EL (cell line): Measurements from ENCODE around the gene ALKBH6.

Experiments
- DNase-seq: peaks from one replicate; pipeline ENCODE4 v3.0.0-alpha.2; 2016

ALKBH6 gene

DNA sequence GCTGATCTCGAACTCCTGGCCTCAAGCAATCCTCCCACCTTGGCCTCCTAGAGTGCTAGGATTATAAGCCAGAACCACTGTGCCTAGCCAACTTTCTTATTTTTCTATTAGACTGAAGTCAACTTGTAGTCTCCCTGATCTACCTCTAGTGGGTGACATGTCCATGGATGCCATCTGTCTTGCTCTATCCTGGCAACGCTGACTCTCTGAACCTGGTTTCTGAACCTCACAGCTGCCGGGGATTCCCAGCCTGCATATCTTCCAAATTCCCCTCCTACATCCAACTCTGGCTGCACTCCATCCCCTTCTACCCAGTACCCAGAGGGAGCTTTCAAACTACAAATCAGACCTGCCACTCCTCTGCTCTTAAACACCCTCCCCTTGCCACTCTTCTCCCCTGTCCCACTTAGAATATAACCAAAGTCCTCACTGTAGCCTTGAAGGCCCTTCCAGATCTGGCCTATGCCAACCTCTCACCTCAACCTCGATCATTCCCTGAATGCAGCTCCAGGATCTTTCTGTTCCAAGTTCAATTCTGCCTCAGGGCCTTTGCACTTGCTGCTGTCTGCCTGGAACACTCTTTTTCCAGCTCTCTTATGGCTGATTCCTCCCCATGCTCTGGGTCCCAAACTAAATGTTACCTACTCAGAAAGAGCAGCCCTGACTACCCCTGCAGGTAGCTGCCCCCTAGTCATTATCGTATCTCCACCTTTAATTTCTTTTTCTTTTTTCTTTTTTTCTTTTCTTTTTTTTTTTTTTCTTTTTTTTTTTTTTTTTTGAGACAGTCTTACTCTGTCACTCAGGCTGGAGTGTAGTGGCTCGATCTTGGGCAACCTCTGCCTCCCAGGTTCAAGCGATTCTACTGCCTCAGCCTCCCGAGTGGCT is 16.5 kb upstream of the ALKBH6 start:
- DNase-seq, result peak; percentile 52

DNA sequence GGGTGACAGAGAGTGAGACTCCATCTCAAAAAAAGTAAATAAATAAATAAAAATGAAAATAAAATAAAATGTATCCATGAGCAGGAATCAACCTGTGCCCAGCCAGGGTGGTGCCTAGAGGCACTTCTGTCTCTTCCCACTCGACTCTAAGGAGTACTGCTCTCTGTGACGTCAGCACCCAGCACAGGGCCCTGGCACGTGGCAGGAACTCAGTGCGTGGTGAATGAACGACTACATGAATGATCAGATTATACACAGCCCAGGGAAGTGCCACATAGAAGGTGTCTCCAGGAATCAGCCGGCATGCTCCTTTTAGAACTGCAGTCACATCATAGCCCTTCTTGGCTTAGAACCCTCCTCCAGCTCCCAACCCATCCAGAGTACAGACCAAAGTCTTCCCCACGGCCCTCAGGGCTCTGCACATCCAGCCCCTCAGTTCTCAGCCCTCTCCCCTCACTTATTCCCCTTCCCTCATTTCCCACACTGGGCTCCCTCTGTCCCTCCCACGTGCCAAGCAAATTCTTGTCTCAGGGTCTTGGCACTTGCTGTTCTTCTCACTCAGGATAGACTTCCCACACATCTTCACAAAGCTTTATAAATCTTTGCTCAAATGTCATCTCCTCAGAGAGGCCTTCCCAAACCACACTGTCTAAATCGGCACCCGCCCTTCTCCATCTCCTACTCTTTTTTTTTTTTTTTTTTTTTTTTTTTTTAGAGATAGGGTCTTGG is 14.5 kb upstream of the ALKBH6 start:
- no peak for DNase-seq

DNA sequence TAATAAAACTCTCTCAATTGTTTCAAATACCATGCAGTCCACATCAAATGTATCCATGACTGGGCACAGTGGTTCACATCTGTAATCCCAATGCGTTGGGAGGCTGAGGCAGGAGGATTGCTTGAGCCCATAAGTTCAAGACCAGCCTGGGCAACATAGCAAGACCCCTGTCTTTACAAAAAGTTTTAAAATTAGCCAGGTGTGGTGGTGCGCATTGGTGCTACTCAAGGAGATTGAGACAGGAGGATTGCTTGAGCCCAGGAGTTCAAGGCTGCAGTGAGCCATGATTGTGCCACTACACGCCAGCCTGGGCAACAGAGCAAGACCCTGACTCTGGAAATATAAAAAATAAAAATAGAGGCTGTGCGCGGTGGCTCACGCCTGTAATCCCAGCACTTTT is 13.7 kb upstream of the ALKBH6 start:
- no peak for DNase-seq

DNA sequence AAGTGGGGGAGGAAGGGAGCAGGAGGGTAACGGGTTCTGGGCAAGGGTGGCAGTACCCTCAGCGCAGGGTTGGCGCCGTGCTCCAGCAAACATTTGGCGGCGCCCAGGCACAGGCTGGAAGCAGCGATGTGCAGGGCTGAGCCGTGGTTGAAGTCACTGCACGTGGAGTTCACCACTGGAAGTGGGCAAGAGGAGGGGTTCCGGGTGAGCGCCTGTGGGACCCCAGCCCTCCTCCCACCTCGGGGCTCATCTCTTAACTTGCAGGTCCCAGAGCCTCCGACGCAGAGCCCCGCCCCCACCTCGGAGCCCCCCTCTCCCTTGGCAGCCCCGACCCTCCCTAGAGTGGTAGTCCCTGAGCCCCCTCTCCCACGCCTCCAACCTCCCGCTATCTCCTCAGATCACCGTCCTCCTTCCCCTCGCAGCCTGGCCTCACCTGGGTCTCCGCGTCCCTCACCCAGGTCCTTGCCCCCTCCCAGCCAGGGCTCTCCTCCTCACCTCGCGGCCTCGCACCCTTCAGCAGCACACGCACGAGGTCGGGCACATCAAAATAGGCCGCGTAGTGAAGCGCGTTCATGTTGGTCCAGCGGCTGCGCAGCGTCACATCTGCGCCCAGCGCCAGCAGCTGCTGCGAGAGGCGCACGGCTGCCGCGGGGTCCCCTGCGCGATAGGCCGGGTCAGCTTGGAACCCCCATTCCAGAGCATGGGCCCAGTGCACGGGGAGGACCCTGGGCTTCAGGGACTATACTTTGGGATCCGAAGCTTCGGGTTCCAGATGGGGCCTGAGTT is 12.3 kb upstream of the ALKBH6 start:
- no peak for DNase-seq

DNA sequence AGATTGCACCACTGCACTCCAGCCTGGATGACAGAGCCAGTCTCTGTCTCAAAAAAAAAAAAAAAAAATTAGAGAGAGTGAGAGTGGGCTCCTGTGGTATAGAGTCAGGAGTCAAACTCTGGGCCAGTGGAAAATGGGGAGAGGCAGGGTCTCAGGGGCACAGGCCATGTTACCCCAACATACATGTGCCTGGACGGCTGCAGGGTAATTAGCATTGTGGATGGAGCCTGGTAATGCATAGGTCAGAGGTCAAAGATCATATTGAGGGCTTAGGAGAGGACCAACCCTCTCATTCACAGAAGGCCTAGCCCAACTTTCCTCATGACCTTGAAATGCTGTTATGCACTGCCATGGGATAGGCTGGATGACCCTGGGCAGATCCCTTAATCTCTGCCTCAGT is 11.5 kb upstream of the ALKBH6 start:
- no peak for DNase-seq

DNA sequence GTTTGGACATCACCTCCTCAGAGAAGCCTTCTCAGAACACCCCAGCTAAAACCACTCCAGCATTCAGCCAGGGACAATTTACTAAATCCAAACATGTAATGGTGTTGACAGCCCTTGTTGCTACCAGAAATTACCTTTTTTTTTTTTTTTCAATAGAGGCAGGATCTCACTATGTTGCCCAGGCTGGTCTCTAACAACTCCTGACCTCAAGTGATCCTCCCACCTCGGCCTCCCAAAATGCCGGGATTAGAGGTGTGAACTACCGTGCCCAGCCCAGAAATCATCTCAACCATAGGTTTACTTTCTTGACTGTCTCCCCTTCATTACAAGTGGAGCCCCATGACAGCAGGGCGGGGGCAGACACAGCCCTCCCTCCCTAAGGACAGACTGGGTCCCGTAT is 9.4 kb upstream of the ALKBH6 start:
- no peak for DNase-seq

DNA sequence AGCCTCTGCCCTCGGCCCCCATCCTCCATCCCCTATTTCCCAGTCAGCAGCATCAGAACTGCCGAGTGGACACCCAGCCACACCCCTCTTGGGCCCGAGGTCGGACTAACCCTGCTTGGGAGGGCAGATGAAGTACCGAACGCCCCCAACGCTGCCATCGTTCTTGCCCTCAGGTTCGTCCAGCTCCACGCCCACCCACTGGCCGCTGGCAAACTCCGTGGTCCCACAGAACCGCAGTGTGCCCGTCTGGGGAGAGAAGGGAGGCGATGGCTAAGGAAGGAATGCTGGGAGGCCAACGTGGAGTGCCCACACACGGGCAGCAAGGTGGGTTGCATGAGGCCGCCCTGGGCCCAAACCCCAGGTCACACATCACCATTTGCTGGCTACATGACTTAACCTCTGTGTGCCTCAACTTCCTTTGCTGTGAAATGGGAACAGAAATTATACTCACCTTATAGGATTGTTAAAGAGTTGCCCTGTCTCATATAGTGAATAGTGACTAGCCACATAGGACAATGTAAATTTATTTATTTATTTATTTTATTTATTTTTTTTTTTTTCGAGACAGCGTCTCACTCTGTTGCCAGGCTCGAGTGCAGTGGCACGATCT is 5.2 kb upstream of the ALKBH6 start:
- no peak for DNase-seq

DNA sequence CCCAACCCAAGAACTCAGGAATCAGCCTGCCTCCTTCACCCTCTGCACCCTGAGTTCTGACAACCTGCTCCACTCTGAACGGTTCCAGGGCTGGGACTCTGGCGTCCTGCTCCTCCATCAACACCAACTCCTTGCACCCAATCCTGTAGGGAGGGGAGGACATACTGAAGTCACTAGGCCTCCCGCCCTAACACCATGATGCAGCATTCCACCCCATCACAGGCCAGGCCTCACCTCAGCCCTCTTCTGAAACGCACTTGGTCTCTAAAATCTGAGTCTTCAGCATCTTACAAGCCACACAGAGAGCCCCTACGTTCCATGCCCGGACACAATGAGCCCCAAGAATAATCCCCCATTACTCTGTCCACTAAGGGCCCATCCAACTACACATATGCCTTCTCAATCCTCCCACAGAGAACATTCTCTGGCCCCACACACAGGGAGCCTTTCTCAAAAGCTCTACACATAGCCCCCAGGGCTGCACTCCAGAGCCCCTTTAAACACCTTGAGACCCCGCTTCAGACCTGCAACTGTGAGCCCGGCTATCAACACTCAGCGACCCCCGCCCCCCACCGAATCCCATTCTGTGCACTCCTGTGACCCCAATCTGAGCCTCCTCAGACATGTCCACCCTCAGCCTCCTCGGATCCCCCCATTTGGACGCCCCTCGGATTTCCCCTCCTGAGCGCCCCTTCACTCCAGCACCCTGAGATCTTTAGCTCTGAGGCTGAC is 567 bp downstream of the ALKBH6 start:
- DNase-seq, result no peak

DNA sequence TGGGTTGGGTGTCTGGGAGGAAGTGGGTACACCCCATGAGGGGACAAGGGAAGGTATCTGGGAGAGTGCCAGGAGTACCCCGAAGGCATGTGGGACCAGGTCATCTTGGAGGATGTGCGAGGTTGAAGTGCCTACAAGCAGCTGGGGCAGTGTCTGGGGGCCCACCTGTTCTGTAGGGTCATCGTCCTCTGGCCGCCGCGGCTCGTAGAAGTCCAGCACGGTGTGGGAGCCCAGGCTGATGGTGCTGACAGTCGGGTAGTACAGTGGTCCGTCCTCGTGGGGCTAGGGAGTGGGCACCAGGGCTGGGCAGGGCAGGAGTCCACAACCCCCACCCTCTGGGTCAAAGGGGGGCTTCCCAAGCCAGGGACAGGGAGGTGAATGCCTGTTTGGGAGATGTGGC is 3.6 kb downstream of the ALKBH6 start:
- DNase-seq, result no peak

DNA sequence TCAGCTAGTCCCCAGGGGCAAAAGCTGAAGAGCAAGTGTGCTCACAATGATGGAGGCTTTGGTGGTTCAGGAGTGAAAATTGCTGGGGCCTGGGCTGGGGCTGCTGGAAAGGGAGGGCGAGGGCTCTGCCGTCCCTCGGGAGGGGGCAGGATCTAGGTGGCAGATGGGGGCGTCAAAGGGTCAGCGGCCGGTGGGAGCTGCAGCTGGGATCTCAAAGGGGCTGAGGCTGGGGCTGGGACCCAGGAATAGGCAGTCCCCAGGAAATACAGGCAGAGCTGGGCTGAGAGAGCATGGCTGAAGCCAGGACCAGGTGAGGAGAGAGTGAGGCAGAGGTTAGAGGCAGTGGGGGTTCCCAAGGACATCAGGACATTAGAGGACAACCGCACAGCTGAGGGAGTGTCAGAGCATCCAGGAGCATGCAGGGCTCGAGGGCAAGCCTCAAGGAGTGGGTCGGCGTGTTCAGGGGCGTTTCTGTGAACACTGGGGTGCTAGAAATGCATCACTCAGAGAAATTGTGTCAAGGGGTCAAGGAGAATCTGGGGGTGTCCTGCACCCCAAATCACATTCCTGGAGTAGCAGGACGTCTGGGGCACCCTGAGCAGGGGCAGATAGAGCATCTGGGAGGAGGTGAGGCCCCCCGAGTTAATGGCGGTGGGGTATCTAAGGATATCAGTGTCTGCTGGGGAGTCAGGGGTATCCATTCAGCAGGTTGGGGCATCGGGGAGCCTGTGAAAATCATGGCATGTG is 4.2 kb downstream of the ALKBH6 start:
- no peak for DNase-seq

DNA sequence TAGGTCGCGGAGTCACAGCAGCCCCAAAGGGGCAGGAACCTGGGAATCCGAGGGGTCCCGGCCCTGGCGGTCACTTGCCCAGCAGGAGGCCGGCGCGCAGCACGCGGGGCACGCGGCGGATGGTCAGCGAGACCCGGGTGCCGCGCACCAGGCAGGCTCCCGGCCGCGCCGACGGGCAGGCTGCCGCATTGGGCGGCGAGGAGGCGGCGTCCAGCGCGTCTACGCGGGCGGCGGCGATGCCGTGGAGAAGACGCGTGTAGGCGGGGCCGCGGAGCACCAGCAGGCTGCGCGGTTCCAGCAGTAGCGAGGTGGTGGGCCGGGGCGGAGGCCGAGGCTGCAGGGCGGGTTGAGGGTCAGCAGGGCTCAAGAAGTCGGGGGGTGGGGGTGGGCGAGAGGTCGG is 4.8 kb downstream of the ALKBH6 start:
- peak; percentile 69 for DNase-seq

DNA sequence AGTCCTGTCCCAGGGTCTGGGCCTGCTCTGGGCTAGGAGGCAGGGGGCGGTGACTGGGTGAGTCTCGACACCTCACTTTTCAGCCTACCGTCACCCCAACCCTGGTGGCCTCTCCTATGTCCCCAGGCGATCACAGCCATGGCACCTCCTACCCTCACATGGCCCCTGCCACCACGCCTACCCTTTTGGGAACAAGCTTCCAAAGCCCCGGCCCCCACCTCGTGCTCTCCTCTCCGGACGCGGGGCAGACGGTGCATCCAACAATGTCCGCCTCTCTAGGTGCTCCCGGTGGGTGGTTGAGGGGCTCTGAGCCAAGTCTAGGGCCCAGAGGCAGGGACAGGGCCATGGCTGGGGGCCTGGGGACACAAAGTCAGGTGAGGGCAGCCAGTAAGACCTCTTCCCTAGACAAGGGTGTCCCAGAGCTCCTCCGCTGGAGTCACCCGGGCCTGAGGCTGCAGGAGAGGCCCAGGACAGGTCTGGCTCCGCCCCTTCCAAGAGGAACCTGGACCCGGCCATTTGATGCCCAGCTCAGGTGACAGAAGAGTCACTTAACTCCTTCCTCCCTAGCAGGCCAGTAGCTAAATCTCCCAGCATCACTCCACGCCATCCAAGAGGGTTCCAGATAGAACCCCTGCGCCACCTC is 5.6 kb downstream of the ALKBH6 start, which contains the start of gene SYNE4:
Gene SYNE4 (minus strand): TSS at position 478 of the 643 bp plus-strand sequence. CDS start 132 bp downstream, at position 346.
- no peak for DNase-seq

DNA sequence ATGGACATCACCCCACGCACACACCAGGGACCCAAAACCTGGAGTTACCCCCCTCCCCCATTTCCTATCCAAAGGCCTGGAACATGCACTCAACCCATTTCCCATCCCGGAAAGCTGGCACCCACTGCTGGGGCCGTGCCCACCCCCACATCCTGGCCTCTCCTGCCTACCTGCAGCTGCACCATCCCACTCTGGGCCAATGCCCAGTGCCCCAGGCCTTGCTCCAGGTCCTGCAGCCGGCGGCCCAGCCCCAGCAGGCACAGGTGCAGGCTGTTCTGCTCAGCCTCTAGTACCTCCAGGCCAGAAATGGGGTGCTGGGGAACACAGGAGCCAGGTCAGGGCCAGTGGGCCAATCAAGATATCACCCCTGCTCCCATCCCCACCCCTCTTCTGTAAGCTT is 7.1 kb downstream of the ALKBH6 start:
- no peak for DNase-seq

DNA sequence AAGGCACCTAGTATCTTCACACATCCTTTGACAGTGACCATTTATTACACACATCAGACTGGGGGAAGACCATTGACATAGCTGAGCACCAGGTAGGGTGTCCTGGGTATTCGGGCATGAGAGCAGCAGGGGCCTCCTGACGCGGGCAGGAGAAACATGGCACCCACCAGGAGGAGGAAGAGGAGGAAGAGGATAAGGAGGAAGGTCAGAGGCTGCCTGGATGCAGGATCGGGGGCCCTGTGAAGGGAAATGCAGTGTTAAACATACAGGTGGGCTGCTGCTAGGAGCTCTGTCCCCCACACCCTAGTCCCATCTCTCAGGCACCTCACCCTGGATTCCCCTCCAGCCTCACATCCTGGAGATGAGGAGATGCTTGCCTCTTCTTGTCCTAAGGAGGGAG is 10.7 kb downstream of the ALKBH6 start:
- DNase-seq, result no peak

DNA sequence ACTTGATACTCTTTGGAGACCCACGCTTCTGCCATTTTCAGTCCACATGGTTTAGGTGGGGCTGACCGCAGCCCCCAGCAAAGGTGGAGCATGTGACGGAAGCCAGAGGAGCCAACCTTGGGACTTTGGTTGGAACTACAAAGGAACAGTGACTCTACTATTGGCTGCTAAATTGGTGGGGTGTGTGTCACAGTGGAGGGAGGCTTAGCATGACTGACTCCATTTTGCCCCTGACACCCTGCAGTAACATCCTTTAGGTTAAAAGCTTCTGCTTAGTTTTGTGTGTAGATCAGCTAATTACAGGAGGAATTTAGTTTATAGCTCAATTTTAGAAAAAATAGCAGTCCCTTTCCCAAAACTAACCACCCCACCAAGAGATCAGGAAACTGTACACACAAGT is 12.4 kb downstream of the ALKBH6 start:
- DNase-seq, result no peak

DNA sequence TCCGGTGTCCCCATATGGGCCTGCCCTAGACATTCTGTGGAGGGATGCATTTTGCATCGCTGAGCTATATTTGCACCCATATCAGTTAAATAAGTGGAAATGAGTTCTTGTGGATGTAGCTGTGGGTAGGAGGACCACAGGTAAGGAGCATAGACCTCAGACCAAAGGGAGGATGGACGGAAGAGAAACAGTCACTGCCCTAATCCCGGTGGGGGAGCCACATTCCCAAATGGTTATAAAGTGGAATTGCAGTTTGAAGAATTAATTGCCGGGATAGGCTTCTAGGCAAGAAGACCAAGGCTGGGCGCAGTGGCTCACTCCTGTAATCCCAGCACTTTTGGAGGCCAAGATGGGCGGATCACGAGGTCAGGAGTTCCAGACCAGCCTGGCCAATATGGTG is 17.2 kb downstream of the ALKBH6 start:
- no peak for DNase-seq

DNA sequence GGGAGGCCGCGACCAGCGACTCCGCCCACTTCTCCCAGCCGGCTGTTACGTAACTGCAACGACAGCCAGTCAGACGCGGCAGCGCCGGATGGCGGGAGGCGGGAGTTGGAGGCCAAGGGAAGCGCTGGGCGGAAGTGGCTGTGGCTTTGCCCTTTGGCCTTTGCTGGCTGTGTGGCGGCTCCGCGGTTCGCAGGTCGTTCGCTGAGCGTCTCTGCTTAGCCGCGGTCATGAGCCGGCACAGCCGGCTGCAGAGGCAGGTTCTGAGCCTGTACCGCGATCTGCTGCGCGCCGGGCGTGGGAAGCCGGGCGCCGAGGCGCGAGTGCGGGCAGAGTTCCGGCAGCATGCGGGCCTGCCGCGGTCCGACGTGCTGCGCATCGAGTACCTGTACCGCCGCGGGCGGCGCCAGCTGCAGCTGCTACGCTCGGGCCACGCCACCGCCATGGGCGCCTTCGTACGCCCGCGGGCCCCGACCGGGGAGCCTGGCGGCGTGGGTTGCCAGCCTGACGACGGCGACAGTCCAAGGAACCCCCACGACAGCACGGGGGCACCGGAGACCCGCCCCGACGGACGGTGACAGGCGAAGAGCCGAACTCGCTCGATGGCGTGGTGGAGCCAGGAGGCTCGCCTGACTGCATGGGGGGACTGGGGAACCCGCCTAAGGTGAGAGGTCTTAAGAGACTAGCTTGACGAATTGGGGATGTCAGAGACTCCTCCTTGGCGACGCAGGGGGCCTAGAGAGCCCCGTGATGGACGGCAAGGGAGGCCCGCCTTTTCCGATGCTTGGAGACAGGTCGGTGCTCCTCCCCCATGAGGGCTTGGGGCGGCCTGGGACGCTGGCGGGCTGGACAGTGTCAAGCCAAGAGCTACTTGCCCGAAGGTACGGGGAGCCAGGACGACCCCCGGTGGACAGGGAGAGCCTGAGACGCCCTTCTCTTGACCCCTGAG is 18.7 kb downstream of the ALKBH6 start, which contains the start of gene SDHAF1:
Gene SDHAF1 (plus strand): TSS at position 141 of the 946 bp plus-strand sequence. CDS start 87 bp downstream, at position 228.
- peak; percentile 95 for DNase-seq

DNA sequence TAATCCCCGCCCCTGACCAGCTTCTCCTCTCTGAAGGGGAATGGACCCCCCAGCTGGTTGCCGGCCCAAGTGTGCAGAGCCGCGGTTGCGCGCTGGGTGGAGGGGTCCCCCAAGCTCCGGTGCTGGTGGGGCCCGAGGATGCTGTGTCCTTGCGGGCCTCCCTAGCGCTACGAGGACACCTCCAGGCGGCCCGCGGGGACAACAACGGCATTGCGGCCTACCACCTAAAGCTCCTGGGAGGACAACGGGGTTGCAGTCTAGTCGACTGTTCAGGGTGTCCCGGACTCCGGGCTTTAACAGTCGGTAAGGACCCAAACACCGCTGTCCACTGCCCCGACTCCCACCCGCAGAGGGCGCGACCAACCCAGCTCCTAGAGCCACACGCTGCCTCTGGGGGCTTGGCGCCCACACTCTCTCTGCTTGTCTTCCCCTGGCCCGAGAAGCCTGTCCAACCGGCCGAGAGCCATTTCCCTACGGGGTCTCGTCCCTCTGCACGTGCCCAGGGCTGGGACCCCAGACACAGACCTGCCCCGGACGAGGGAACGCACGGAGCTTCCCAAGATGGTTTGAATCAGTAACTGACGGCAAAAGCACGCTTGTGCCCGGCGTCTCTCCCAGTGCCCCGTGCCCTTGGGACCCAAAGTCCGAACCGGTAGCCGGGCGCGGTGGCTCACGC is 20.0 kb downstream of the ALKBH6 start:
- DNase-seq, result no peak
